MCF 10A (cell line): ENCODE measurements around the gene ISLR. TPM values are rescaled to one million over a fixed set of nuclear protein-coding genes. Genes with fewer than 3 reads are reported as not detected.
A peak's percentile ranks its signal among the peaks of the same experiment; 100 is the strongest.

Source experiments
- BruUV-seq: library from RNA; stranded (reverse); fragments of 400-500 nt; replicated peaks from 2 replicates; lab custom pipeline; 2021; lab: Mats Ljungman, UMichigan
- CTCF ChIA-PET: fragments of 300-600 bp; sonication (Branson Sonifier 250); formaldehyde crosslinking; extraction: SDS; loops from one replicate; lab custom pipeline; 2021; ENCODE audit warnings: antibody characterized with exemption, inconsistent platforms; lab: Yijun Ruan, JAX
- POLR2A ChIA-PET: fragments of 300-600, 350-650 bp; sonication (Branson Sonifier 250); formaldehyde crosslinking; extraction: SDS; loops from one replicate; lab custom pipeline; 2020; ENCODE audit warnings: antibody characterized with exemption, inconsistent platforms; lab: Yijun Ruan, JAX
- DNase-seq: peaks from one replicate; pipeline ENCODE4 v3.0.0-alpha.2; 2018; ENCODE audit not compliant: unreplicated experiment
- H3K27ac Mint-ChIP-seq: one replicate; pipeline ENCODE4 v1.8.0; 2022; ENCODE audit warnings: mild to moderate bottlenecking, low read depth, mixed read lengths; ENCODE audit not compliant: unreplicated experiment
- H3K27me3 Mint-ChIP-seq: one replicate; pipeline ENCODE4 v1.8.0; 2022; ENCODE audit warnings: mixed read lengths; ENCODE audit not compliant: insufficient read depth, unreplicated experiment
- H3K36me3 Mint-ChIP-seq: one replicate; pipeline ENCODE4 v1.8.0; 2022; ENCODE audit warnings: mild to moderate bottlenecking, moderate library complexity, mixed read lengths; ENCODE audit not compliant: insufficient read depth, unreplicated experiment
- H3K4me1 Mint-ChIP-seq: one replicate; pipeline ENCODE4 v1.8.0; 2022; ENCODE audit warnings: mixed read lengths; ENCODE audit not compliant: insufficient read depth, unreplicated experiment
- H3K4me3 Mint-ChIP-seq: one replicate; pipeline ENCODE4 v1.8.0; 2022; ENCODE audit warnings: mild to moderate bottlenecking, moderate library complexity, mixed read lengths; ENCODE audit not compliant: unreplicated experiment
- H3K9me3 Mint-ChIP-seq: one replicate; pipeline ENCODE4 v1.8.0; 2022; ENCODE audit warnings: mixed read lengths; ENCODE audit not compliant: unreplicated experiment
- intact Hi-C: fragments of 100-400 bp; cut with micrococcal nuclease; formaldehyde crosslinking; loops from 2 replicates; pipeline ENCODE4 v1.14.1; 2022
- total RNA-seq: library from RNA; stranded (reverse); gene quantifications from 2 replicates; pipeline ENCODE4 v1.2.3, GENCODE V29; 2022
- TF ChIP-seq, protein P1 (sequence below): fragments of 200-600 bp; IDR thresholded peaks from one replicate; pipeline ENCODE4 v1.8.0; 2022; ENCODE audit warnings: antibody characterized with exemption, mild to moderate bottlenecking; ENCODE audit not compliant: unreplicated experiment

Gene ISLR
- total RNA-seq, 1 experiment from 2014 or later = not detected

GRCh38 chr15:74197176-74197965 lies 23.9 kb downstream of the ISLR start:
- Mint-ChIP-seq H3K36me3 (no peaks in the 10 kb centered on the region), H3K27me3 (no peaks in the 10 kb centered on the region), H3K4me3 (no peak overlapping the region), H3K9me3 (no peaks in the 10 kb centered on the region), H3K4me1 (peaks cover 37% of the 10 kb centered on the region), H3K27ac (no peak overlapping the region)
- no peak for DNase-seq
- ChIA-PET CTCF (interaction anchor here (0.6 kb wide), 1 partner anchor 437 kb away, joined by 3 read pairs; no protein-coding TSS in a partner anchor), POLR2A (interaction anchor here (0.7 kb wide), 1 partner anchor 572 kb away, joined by 3 read pairs; no protein-coding TSS in a partner anchor)
- TF ChIP-seq, protein P1, sequence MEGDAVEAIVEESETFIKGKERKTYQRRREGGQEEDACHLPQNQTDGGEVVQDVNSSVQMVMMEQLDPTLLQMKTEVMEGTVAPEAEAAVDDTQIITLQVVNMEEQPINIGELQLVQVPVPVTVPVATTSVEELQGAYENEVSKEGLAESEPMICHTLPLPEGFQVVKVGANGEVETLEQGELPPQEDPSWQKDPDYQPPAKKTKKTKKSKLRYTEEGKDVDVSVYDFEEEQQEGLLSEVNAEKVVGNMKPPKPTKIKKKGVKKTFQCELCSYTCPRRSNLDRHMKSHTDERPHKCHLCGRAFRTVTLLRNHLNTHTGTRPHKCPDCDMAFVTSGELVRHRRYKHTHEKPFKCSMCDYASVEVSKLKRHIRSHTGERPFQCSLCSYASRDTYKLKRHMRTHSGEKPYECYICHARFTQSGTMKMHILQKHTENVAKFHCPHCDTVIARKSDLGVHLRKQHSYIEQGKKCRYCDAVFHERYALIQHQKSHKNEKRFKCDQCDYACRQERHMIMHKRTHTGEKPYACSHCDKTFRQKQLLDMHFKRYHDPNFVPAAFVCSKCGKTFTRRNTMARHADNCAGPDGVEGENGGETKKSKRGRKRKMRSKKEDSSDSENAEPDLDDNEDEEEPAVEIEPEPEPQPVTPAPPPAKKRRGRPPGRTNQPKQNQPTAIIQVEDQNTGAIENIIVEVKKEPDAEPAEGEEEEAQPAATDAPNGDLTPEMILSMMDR = no peak
- intact Hi-C loops = no loop called here
- BruUV-seq = no TSS peak

GRCh38 chr15:74199297-74199652 lies 25.8 kb downstream of the ISLR start:
- TF ChIP-seq, protein P1 = no peak
- CTCF ChIA-PET = interaction anchor here (0.6 to 0.7 kb wide), 2 partner anchors 148 to 168 kb away, joined by 3 to 4 read pairs; no protein-coding TSS in a partner anchor
- H3K36me3 Mint-ChIP-seq = no peaks in the 10 kb centered on the region
- DNase-seq = no peak
- H3K4me3 Mint-ChIP-seq = no peak overlapping the region
- peaks cover 29% of the 10 kb centered on the region for H3K4me1 Mint-ChIP-seq
- POLR2A ChIA-PET = no interaction called here
- no TSS peak for BruUV-seq
- intact Hi-C loops = no loop called here
- no peaks in the 10 kb centered on the region for H3K27me3 Mint-ChIP-seq
- H3K9me3 Mint-ChIP-seq = no peaks in the 10 kb centered on the region
- no peak overlapping the region for H3K27ac Mint-ChIP-seq

GRCh38 chr15:74200412-74200815 lies 26.9 kb downstream of the ISLR start:
- intact Hi-C loops = no loop called here
- peak; percentile 98 for DNase-seq
- Mint-ChIP-seq H3K27ac (no peak overlapping the region), H3K4me3 (no peak overlapping the region), H3K4me1 (peaks cover 29% of the 10 kb centered on the region), H3K36me3 (no peaks in the 10 kb centered on the region), H3K9me3 (no peaks in the 10 kb centered on the region), H3K27me3 (no peaks in the 10 kb centered on the region)
- POLR2A ChIA-PET = interaction anchor here (0.5 to 1.2 kb wide), 6 partner anchors 10 to 398 kb away, joined by 3 to 8 read pairs (median 3); no protein-coding TSS in a partner anchor
- TF ChIP-seq, protein P1 = no peak
- CTCF ChIA-PET = interaction anchor here (0.6 to 1.2 kb wide), 3 partner anchors 102 to 236 kb away, joined by 3 read pairs; no protein-coding TSS in a partner anchor
- no TSS peak for BruUV-seq

DNA sequence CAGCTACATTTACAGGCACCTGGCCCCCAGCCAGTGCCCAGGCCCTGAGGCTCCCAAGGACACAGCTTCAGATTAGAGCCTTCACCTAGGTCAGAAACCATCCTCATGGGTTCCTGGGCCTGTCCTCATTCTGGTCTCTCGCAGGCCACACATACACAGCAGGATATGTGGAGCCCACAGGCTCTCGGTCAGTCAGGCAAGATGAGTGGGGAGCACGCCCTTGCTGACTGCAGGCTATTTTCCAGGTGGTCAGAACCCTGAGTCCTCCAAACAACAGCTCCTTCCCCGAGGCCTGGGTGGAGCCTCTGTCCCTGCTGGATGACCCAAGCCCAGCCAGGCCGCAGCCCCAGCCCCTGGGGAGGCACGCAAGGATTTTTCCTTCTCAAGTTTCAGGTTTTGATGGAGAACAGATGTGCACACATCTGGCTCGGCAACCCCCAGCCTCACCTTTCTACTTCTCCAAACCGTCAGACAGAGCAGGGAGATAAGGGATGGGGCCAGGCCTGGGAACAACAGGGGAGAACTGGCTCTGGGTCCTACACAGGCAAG lies 27.4 kb downstream of the ISLR start:
- TF ChIP-seq, protein P1 = no peak
- ChIA-PET POLR2A (interaction anchor here (0.5 to 1.2 kb wide), 7 partner anchors 10 to 1356 kb away, joined by 3 to 8 read pairs (median 3); no protein-coding TSS in a partner anchor), CTCF (interaction anchor here (0.6 to 1.2 kb wide), 3 partner anchors 102 to 360 kb away, joined by 3 read pairs; no protein-coding TSS in a partner anchor)
- no peaks in the 10 kb centered on the region for H3K27me3 Mint-ChIP-seq
- intact Hi-C loops = no loop called here
- H3K4me1 Mint-ChIP-seq = peaks cover 29% of the 10 kb centered on the region
- no peak overlapping the region for H3K27ac Mint-ChIP-seq
- BruUV-seq = no TSS peak
- peak; percentile 56 for DNase-seq
- no peaks in the 10 kb centered on the region for H3K36me3 Mint-ChIP-seq
- no peak overlapping the region for H3K4me3 Mint-ChIP-seq
- H3K9me3 Mint-ChIP-seq = no peaks in the 10 kb centered on the region
